ENCODE data around the gene NRCAM. TPM values are rescaled to one million over a fixed set of nuclear protein-coding genes. Genes with fewer than 3 reads are reported as not detected.

Gene NRCAM
- total and polyA plus RNA-seq, 8 donors = 10.6 to 36.7 (median 16.2) TPM

DNA sequence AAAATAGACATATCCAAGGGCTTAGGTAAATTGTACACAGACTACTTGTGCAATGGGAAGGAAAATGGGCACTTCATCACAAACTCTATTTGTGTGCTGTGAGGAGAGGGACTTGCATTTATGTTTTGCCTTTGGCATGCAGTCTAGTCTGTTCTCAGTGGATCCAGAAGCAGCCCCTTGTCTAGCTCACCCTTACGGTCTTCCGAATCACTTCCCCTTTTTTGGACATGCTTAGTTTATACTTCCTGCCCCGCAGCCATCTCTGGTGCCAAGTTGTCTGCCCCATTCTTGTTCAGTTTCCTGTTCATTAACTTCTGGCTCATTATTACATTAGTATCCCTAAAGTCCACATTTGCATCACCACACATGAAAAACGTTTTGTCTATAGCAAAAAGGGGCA lies 161.6 kb downstream of the NRCAM start:
- H3K4me1 ChIP-seq = no peaks in the 10 kb centered on the region
- intact Hi-C loops (cut with DNase I) = no loop called here
- no peaks in the 10 kb centered on the region for H3K36me3 ChIP-seq
- H3K9me3 ChIP-seq = no peaks in the 10 kb centered on the region
- ATAC-seq = no peak
- no peak for DNase-seq
- H3K27me3 ChIP-seq = no peaks in the 10 kb centered on the region
- TF ChIP-seq, protein P1, sequence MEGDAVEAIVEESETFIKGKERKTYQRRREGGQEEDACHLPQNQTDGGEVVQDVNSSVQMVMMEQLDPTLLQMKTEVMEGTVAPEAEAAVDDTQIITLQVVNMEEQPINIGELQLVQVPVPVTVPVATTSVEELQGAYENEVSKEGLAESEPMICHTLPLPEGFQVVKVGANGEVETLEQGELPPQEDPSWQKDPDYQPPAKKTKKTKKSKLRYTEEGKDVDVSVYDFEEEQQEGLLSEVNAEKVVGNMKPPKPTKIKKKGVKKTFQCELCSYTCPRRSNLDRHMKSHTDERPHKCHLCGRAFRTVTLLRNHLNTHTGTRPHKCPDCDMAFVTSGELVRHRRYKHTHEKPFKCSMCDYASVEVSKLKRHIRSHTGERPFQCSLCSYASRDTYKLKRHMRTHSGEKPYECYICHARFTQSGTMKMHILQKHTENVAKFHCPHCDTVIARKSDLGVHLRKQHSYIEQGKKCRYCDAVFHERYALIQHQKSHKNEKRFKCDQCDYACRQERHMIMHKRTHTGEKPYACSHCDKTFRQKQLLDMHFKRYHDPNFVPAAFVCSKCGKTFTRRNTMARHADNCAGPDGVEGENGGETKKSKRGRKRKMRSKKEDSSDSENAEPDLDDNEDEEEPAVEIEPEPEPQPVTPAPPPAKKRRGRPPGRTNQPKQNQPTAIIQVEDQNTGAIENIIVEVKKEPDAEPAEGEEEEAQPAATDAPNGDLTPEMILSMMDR (IDR thresholded peaks at IDR 0.05) = no peak
- H3K4me3 ChIP-seq = no peak overlapping the region
- H3K27ac ChIP-seq = no peak overlapping the region

DNA sequence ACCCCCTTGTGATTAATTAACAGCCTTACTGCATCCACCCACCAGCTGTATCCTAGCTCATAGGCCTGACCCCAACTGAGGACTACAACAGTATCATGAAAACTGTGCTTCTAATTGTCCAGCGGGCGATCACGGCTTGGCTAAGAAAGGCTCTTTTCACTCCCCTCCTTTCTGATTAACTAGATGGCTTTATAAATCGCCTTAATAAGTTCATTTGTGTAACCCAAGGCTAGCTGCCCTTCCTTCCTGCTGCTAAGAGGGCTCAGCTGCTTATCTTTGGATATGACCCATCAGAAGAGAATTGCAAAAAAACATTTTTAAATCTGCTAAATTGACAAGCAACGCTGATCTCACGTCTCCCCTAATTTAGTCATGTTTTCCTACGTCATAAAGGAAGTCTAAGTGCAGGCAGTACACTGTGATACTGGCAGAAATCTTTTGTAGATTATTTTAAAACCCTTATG lies 163.1 kb downstream of the NRCAM start:
- Histone ChIP-seq H3K27me3 (no peaks in the 10 kb centered on the region), H3K36me3 (no peaks in the 10 kb centered on the region), H3K4me1 (no peaks in the 10 kb centered on the region), H3K27ac (no peak overlapping the region), H3K4me3 (no peak overlapping the region), H3K9me3 (no peaks in the 10 kb centered on the region)
- TF ChIP-seq, protein P1 (IDR thresholded peaks at IDR 0.05) = no peak
- no peak for ATAC-seq
- intact Hi-C loops (cut with DNase I) = no loop called here
- DNase-seq = no peak

DNA sequence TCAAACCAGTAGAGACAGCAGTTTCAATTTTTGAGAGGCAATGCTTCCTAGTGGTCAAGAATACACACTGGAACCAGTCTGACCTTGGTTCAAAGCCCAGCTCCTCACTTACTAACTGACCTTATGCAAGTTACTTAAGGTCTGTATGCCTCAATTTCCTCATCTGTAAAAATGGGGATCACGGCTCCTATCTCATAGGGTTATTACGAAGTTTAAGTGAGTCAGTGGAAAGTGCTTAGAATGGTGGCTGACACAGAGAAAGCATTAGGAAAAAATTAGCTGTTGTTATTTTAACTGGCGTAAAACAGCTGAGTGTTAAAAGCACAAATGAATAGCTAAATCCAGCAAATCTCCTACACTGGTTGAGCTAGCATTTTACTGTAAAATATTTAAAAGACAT lies 163.7 kb downstream of the NRCAM start:
- TF ChIP-seq, protein P1 (IDR thresholded peaks at IDR 0.05) = no peak
- Histone ChIP-seq H3K4me1 (no peaks in the 10 kb centered on the region), H3K4me3 (no peak overlapping the region), H3K27me3 (no peaks in the 10 kb centered on the region), H3K36me3 (no peaks in the 10 kb centered on the region), H3K9me3 (no peaks in the 10 kb centered on the region), H3K27ac (no peak overlapping the region)
- ATAC-seq = no peak
- no peak for DNase-seq
- intact Hi-C loops (cut with DNase I) = no loop called here

DNA sequence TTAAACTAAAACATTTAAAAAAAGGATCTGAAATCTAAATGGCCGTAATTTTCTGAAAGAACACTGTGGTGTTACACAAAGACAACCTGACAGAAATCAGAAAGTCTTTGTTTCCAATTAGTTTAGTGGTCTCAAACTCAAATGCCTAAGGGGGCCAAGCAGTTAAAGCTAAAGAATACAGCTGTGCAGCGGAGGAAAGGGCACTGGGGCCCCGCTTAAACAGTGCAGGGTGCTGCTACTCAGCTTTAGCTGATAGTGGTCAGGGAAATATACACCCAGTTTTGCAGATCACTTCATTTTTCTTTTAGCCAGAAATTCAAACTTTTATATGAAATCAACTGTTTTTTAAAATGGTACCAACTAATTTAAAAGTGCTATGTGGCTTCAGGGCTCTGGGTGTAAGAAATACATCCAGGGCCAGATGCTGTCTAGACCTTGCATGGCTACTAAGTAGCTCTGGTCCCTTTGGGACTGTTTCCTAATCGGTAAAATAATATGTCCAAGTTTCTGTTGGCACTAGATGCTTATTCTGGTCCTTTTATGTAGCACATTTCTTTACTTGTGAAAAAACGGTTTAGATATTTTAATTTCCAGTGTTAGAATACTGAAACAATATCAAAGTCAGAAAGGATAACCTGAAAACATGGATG lies 164.3 kb downstream of the NRCAM start:
- intact Hi-C loops (cut with DNase I) = no loop called here
- H3K27ac ChIP-seq = no peak overlapping the region
- H3K9me3 ChIP-seq = no peaks in the 10 kb centered on the region
- TF ChIP-seq, protein P1 (IDR thresholded peaks at IDR 0.05) = no peak
- H3K4me1 ChIP-seq = no peaks in the 10 kb centered on the region
- ATAC-seq (no peak), DNase-seq (no peak)
- H3K4me3 ChIP-seq = no peak overlapping the region
- no peaks in the 10 kb centered on the region for H3K27me3 ChIP-seq
- no peaks in the 10 kb centered on the region for H3K36me3 ChIP-seq

DNA sequence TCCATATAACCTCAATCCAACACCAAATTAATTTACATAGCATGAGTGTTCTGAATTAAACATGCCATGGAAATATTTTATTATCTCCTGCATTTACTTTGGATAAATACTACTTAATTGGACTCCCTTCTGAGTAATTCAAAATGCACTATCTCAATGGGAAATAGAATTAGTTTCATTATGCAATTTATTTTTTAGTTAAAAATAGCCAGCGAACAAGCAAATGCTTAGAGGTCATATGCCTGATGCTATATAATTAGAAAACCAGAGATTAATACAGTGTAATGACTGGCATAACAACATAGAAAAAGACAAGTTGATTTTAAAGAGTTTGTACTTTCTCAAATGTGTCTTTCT lies 165.1 kb downstream of the NRCAM start:
- intact Hi-C loops (cut with DNase I) = no loop called here
- no peaks in the 10 kb centered on the region for H3K27me3 ChIP-seq
- no peak overlapping the region for H3K4me3 ChIP-seq
- H3K36me3 ChIP-seq = no peaks in the 10 kb centered on the region
- no peaks in the 10 kb centered on the region for H3K9me3 ChIP-seq
- H3K27ac ChIP-seq = no peak overlapping the region
- no peak for DNase-seq
- no peaks in the 10 kb centered on the region for H3K4me1 ChIP-seq
- TF ChIP-seq, protein P1 (IDR thresholded peaks at IDR 0.05) = no peak
- ATAC-seq = no peak
